NCI-H748 (cell line): Measurements from ENCODE around the gene ZNF70.

Source experiments
- DNase-seq: peaks from one replicate; lab custom pipeline; 2025; ENCODE audit not compliant: unreplicated experiment; lab: John Stamatoyannopoulos, UW

ZNF70 gene

GRCh38 chr22:23695571-23696325 lies 55.2 kb downstream of the ZNF70 start:
- no peak for DNase-seq

DNA sequence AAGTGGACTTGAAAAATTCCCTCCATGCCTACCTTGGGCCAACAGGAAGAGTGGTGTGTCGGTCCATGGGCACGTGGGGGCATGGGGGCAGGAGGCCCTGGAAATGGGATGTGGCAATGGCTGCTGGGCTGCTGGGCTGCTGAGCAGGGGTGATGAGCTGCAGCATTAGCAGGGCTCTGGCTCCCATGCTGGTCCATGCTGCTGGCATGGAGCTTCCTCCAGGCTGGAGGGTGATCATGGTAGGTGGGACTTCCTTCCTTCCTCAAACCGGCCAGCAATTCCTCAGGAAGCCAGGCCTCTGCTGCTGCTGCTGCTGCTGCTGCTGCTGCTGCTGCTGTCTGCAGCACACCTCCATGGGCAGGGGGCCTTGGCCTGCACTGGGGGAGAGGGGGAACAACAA lies 55.8 kb downstream of the ZNF70 start:
- no peak for DNase-seq

DNA sequence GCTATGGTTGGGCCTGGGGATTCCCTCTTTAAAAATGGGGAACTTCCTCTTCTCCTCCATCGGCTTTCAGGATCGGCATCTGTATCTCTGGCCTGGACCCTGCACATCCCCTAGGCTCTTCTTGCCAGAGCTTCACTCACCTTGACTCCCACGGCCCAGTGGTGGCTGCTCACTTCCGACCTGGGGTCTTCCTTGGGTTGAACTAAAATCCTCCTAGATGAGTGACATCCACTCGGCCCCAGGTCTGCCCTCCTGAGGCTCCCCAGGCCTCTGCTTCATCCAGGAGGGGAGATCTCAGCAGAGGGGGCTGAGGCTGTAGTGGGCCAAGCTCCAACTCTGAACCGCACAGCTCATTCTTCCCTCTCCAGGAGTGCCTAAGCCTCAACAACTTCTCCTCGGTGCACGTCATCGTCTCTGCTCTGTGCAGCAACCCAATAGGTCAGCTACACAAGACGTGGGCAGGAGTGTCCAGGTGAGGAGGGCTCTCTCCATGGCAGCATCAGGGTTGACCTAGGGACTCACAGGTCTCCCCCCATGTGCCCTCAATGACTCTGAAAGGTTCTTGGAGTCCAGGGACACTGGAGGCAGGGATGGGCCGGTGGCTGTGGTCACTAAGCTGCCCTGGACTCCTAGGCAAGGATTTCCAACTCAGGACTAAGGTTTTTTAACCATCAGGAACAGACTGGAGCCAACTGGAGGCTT lies 56.8 kb downstream of the ZNF70 start:
- DNase-seq, result no peak

GRCh38 chr22:23692598-23693291 lies 58.2 kb downstream of the ZNF70 start:
- DNase-seq, result no peak

GRCh38 chr22:23691748-23692423 lies 59.0 kb downstream of the ZNF70 start:
- DNase-seq, result no peak

DNA sequence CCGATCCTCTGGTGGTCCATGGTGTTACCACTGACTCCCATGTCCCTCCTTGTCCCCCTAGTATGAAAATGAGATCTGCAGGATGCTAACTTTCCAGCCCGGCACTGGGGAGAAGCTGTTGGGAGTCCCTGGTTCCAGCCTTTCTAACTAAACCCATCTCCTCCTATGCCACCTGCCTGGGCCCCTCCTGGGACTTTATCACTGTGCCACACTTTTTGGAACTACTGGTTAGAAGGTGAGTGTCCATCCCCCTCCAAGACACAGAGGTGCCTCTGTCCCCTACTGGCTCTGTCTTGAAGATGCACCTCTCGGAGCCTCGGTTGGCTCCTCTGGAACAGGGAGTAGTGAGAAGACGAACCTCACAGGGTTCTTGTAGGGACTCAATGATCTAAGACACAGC lies 60.2 kb downstream of the ZNF70 start, which contains the start of gene RGL4:
Gene RGL4 (plus strand): TSS at position 301 of the 400 bp plus-strand sequence. CDS start 1,018 bp downstream, outside the sequence.
- no peak for DNase-seq

DNA sequence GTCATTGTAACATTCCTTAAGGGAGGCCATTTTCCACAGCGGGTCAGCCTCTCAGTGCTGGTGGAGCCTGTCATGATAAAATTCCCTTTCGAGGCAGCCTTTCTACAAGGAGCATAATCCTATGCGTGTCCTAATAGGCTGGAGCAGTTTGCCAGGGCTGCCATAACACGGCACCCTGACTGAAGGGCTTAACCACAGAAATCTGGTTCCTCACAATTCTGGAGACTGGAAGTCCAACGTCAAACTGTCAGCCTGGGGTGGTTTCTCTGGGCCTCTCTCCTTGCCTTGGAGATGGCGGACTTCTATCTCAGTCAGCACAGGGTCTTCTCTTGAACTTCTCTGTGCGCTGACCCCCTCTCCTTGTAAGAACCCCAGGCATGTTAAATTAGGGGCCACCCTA lies 61.5 kb downstream of the ZNF70 start:
- DNase-seq, result no peak
